ENCODE measurements around the gene KLHL9. TPM values are rescaled to one million over a fixed set of nuclear protein-coding genes. Genes with fewer than 3 reads are reported as not detected.

The KLHL9 gene
- total RNA-seq, 1 donor from 2014 or later, result 13.1 TPM

Other genes with a start within 250 kb of the KLHL9 start
- not detected in 2 replicates for gene IFNW1, start 193.6 kb downstream of the KLHL9 start, total RNA-seq
- not detected in 2 replicates for gene IFNA21, start 168.7 kb downstream of the KLHL9 start, total RNA-seq
- gene IFNA4, start 147.8 kb downstream of the KLHL9 start, total RNA-seq, result not detected in 2 replicates
- gene IFNA7, start 133.2 kb downstream of the KLHL9 start, total RNA-seq, result not detected in 2 replicates
- not detected in 2 replicates for gene IFNA10, start 128.3 kb downstream of the KLHL9 start, total RNA-seq
- gene IFNA16, start 118.1 kb downstream of the KLHL9 start, total RNA-seq, result not detected in 2 replicates
- not detected in 2 replicates for gene IFNA17, start 107.2 kb downstream of the KLHL9 start, total RNA-seq
- not detected in 2 replicates for gene IFNA14, start 95.4 kb downstream of the KLHL9 start, total RNA-seq
- not detected in 2 replicates for gene IFNA5, start 30.1 kb downstream of the KLHL9 start, total RNA-seq
- gene IFNA6, start 15.5 kb upstream of the KLHL9 start, total RNA-seq, result not detected in 2 replicates
- not detected in 2 replicates for gene IFNA13, start 32.7 kb upstream of the KLHL9 start, total RNA-seq
- gene IFNA2, start 50.0 kb upstream of the KLHL9 start, total RNA-seq, result not detected in 2 replicates
- not detected in 2 replicates for gene IFNA8, start 73.7 kb upstream of the KLHL9 start, total RNA-seq
- gene IFNA1, start 105.0 kb upstream of the KLHL9 start, total RNA-seq, result not detected in 2 replicates
- gene IFNE, start 146.9 kb upstream of the KLHL9 start, total RNA-seq, result not detected in 2 replicates

Data from epithelial cell of proximal tubule (primary cell).